GM12878 (cell line): ENCODE results near the gene EAF2. TPM values are rescaled to one million over a fixed set of nuclear protein-coding genes. Genes with fewer than 3 reads are reported as not detected.

Experiments used
- CHD1 ChIP-seq: IDR thresholded peaks from 2 replicates; pipeline ENCODE4 v1.6.1; 2012; ENCODE audit warnings: low read depth, low read length, improper control_type of control experiment
- EED ChIP-seq: sonication (generic); IDR thresholded peaks from 2 replicates; pipeline ENCODE4 v1.6.1; 2016; ENCODE audit warnings: antibody characterized with exemption, low read depth
- EGR1 ChIP-seq, 2 experiments: IDR thresholded peaks; 1 replicate in 1 of 2; 2 replicates in 1 of 2; pipeline ENCODE4 v1.6.1; 2011 to 2012; ENCODE audit warnings: low read depth in 2 of 2, low read length in 2 of 2, borderline replicate concordance in 1 of 2, mild to moderate bottlenecking in 1 of 2, moderate library complexity in 1 of 2
- IKZF1 ChIP-seq: fragments of 450-650 bp; conservative IDR thresholded peaks from 2 replicates; pipeline ENCODE4 v1.6.1; 2017; ENCODE audit warnings: antibody characterized with exemption, mild to moderate bottlenecking
- MEF2B ChIP-seq: fragments of 450-650 bp; IDR thresholded peaks from 2 replicates; pipeline ENCODE4 v1.6.1; 2018; ENCODE audit warnings: mild to moderate bottlenecking, moderate library complexity; ENCODE audit not compliant: partially characterized antibody, poor library complexity, severe bottlenecking
- NRF1 ChIP-seq: conservative IDR thresholded peaks from 2 replicates; pipeline ENCODE4 v1.6.1; 2011; ENCODE audit warnings: mild to moderate bottlenecking, low read depth, low read length, improper control_type of control experiment
- PBX3 ChIP-seq: IDR thresholded peaks from 2 replicates; pipeline ENCODE4 v1.6.1; 2011; ENCODE audit warnings: mild to moderate bottlenecking, low read depth, low read length, moderate library complexity; ENCODE audit not compliant: insufficient replicate concordance
- PKNOX1 ChIP-seq: fragments of 450-650 bp; IDR thresholded peaks from 2 replicates; pipeline ENCODE4 v1.6.1; 2016; ENCODE audit warnings: mild to moderate bottlenecking
- RELB ChIP-seq: fragments of 450-650 bp; IDR thresholded peaks from 2 replicates; pipeline ENCODE4 v1.6.1; 2017; ENCODE audit warnings: low read depth, mild to moderate bottlenecking, moderate library complexity
- SIX5 ChIP-seq: IDR thresholded peaks from 2 replicates; pipeline ENCODE4 v1.6.1; 2011; ENCODE audit warnings: mild to moderate bottlenecking, low read depth, low read length, moderate library complexity; ENCODE audit not compliant: severe bottlenecking
- SUZ12 ChIP-seq: fragments of 200-600 bp; sonication (generic); IDR thresholded peaks from one replicate; pipeline ENCODE4 v1.6.1; 2018; ENCODE audit warnings: antibody characterized with exemption, mild to moderate bottlenecking; ENCODE audit not compliant: unreplicated experiment
- ZBTB4 ChIP-seq: fragments of 450-650 bp; formaldehyde crosslinking; IDR thresholded peaks from 2 replicates; pipeline ENCODE4 v1.4.0; 2022; ENCODE audit warnings: mild to moderate bottlenecking, moderate library complexity
- polyA plus RNA-seq, 11 experiments: library from polyadenylated mRNA; depleted of rRNA in 4 of 11; unstranded in 6 of 11; stranded (reverse) in 5 of 11; fragments of >200 nt; fragmentation: Nextera tagmentation in 4 of 11; fragmentation: Illumina TruSeq in 1 of 11; extraction: Ambion mirVana in 4 of 11; extraction: Trizol in 1 of 11; gene quantifications; 1 replicate in 1 of 11; 2 replicates in 10 of 11; pipeline versions ENCODE4 v1.2.1 to v1.2.3, GENCODE V29; 2011 to 2016; ENCODE audit warnings: inconsistent platforms in 2 of 11, missing spikeins in 2 of 11, low read depth in 1 of 11
- total RNA-seq, 4 experiments: library from RNA; depleted of rRNA in 3 of 4; stranded (reverse); fragments of >200 nt in 3 of 4; fragmentation: Illumina TruSeq in 1 of 4; extraction: Trizol in 1 of 4; gene quantifications; 2 replicates each; pipeline versions ENCODE4 v1.2.1 to v1.2.3, GENCODE V29; 2013 to 2021

Gene EAF2
- total and polyA plus RNA-seq, 10 of the 15 experiments (the other 5 are each of a cell fraction or from before 2014, with no cell fraction given), result 47.3 to 193 (median 72.2) TPM

- TF ChIP-seq IKZF1 (no peak), PKNOX1 (peak; percentile 42), SIX5 (no peak), ZBTB4 (CRISPR knock-in tag) (no peak), MEF2B (peak; percentile 3), NRF1 (no peak), PBX3 (no peak), SUZ12 (no peak), EED (no peak; the same call in 1 of the 2 replicates), CHD1 (0 out of 2 replicates have a peak, but pooled peaks have one; percentile 11), EGR1 (IDR thresholded peaks at IDR 0.05; ENCODE audit: borderline replicate concordance in 1 of 2, low read depth in 2 of 2, low read length in 2 of 2) (no peak), RELB (0 out of 2 replicates have a peak, but pooled peaks have one; percentile 27)
These were observed 424 bp downstream of the EAF2 start (continued) for GRCh38 chr3:121835465-121835801.
